ENCODE results near the gene CD300A.

The CD300A gene

DNA sequence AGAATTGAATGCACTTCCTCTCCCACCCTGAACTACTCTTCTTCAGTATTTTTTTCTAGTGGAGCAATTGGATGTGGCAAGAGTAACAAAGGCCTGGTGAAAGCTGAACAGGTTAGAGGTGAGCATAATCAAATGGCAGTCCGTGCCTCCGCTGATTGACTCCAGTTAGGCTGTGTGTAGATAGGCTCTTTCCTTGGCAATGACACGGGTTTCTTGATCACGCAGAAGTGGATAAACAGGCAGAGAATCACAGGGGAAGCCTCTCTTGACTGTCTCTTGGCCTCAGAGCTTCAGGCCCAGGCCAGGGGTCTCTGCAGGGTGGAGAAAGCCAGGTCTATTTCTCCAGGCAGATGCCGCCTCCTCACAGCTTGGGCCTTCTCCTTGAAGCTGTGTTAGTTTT is 60.6 kb downstream of the CD300A start:
- DNase-seq (ENCODE audit: low read depth), result no peak
- no peak overlapping the region for H3K4me3 ChIP-seq (ENCODE audit: control insufficient read depth, low read depth, low read length)
- TF ChIP-seq, protein P1, sequence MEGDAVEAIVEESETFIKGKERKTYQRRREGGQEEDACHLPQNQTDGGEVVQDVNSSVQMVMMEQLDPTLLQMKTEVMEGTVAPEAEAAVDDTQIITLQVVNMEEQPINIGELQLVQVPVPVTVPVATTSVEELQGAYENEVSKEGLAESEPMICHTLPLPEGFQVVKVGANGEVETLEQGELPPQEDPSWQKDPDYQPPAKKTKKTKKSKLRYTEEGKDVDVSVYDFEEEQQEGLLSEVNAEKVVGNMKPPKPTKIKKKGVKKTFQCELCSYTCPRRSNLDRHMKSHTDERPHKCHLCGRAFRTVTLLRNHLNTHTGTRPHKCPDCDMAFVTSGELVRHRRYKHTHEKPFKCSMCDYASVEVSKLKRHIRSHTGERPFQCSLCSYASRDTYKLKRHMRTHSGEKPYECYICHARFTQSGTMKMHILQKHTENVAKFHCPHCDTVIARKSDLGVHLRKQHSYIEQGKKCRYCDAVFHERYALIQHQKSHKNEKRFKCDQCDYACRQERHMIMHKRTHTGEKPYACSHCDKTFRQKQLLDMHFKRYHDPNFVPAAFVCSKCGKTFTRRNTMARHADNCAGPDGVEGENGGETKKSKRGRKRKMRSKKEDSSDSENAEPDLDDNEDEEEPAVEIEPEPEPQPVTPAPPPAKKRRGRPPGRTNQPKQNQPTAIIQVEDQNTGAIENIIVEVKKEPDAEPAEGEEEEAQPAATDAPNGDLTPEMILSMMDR (IDR thresholded peaks at IDR 0.05; ENCODE audit: control insufficient read depth, insufficient read depth, low read depth, low read length, missing control alignments), result no peak

DNA sequence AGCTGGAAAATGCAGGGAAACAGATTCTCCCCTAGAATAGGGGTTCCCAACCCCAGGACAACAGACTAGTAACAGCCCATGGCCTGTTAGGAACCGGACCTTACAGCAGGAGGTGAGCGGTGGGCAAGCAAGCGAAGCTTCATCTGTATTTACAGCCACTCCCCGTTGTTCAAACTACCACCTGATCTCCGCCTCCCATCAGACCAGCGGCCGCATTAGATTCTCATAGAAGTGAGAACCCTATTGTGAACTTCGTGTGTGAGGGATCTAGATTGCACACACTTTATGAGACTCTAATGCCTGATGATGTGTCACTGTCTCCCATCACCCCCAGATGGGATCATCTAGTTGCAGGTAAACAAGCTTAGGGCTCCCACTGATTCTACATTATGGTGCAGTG is 61.3 kb downstream of the CD300A start:
- H3K4me3 ChIP-seq (ENCODE audit: control insufficient read depth, low read depth, low read length), result no peak overlapping the region
- TF ChIP-seq, protein P1 (IDR thresholded peaks at IDR 0.05; ENCODE audit: control insufficient read depth, insufficient read depth, low read depth, low read length, missing control alignments), result no peak
- DNase-seq (ENCODE audit: low read depth), result no peak

DNA sequence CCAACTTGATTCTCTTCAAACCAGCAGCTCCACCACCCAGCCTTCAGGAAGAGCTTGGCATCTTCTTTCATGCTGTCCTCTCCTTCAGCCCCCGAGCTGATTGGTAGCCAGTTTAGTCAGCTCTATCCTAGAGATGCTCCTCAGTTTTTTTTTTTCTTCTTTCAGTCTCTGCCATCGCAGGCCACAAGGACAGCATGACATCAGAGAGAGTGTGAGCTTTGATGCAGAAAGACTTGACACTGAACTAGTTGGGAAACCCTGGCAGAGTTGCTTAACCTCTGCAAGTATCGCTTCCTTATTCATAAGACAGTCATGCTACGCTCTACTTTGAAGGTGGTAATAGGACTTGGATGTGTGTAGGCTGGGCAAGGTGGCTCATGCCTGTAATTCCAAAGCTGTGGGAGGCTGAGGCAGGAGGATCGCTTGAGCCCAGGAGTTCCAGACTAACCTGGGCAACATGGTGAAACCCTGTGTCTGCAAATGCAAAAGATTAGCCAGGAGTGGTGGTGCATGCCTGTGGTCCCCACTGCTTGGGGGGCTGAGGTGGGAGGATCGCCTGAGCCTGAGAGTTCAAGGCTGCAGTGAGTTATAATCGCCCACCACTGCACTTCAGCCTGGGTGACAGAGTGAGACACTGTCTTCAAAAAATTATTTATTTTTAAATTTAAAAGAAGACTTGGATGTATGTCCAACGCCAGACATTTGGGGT is 62.2 kb downstream of the CD300A start:
- TF ChIP-seq, protein P1 (IDR thresholded peaks at IDR 0.05; ENCODE audit: control insufficient read depth, insufficient read depth, low read depth, low read length, missing control alignments), result no peak
- no peak for DNase-seq (ENCODE audit: low read depth)
- H3K4me3 ChIP-seq (ENCODE audit: control insufficient read depth, low read depth, low read length), result no peak overlapping the region

DNA sequence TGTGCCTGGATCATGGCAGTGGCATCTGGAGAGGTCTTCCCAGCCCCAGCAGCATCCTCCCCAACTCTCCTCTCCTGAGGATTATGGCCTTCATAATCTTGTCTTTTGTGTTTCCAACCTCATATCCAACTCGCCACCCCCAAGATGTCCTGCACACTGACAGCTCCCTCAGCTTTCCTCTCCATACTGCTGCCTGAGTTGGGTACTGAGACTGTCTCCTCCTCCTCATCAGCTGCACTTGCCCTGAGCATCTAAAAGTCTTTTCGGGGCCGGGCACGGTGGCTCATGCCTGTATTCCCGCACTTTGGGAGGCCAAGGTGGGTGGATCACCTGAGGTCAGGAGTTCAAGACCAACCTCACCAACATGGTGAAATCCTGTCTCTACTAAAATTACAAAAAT is 62.8 kb downstream of the CD300A start:
- no peak overlapping the region for H3K4me3 ChIP-seq (ENCODE audit: control insufficient read depth, low read depth, low read length)
- no peak for DNase-seq (ENCODE audit: low read depth)
- TF ChIP-seq, protein P1 (IDR thresholded peaks at IDR 0.05; ENCODE audit: control insufficient read depth, insufficient read depth, low read depth, low read length, missing control alignments), result no peak

DNA sequence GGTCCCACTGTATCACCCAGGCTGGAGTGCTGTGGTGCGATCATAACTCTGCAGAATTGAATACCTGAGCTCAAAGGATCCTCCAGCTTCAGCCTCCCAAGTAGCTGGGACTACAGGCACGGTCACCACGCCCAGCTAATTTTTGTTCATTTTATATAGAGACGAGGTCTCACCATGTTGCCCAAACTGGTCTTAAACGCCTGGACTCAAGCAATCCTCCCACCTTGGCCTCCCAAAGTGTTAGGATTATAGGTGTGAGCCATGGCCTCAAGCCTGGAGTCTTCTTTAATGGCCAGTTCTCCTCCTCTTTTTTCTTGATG is 64.4 kb downstream of the CD300A start:
- no peak for DNase-seq (ENCODE audit: low read depth)
- TF ChIP-seq, protein P1 (IDR thresholded peaks at IDR 0.05; ENCODE audit: control insufficient read depth, insufficient read depth, low read depth, low read length, missing control alignments), result no peak

DNA sequence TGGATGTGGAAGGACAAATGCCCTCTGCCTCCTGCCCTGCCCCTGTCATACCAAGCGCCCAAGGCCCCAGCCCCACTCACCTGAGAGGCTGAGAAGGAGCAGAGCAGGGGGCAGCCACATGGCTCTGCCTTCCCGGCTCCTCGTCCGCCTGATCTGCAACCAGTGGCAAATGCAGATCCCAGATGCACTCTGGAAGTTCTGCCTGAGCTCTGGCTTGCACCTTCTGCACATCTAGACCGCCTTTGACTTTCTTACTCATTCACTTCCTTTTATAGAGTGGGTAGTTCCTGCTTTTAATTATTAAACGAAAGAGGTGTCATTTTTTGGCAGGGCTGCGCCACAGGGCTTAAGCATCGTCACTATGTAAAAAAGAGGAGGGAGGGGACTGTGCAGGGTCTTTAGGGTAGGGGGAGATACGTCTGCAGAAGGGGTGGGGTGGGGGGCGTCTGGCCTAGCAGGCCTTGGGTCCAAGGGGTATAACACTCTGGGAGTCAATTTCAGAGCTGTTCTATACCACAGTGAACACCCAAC is 64.9 kb downstream of the CD300A start, which contains the start of gene CD300LB:
Gene CD300LB, minus strand, starts transcription at position 245 of the 531 bp plus-strand sequence. Its CDS starts 125 bp downstream, at position 120.
- H3K4me3 ChIP-seq (ENCODE audit: control insufficient read depth, low read depth, low read length), result no peak within 1 kb of the TSS
- DNase-seq (ENCODE audit: low read depth), result no peak
- TF ChIP-seq, protein P1 (IDR thresholded peaks at IDR 0.05; ENCODE audit: control insufficient read depth, insufficient read depth, low read depth, low read length, missing control alignments), result no peak

More for the DNA sequence above, 64.4 kb downstream of the CD300A start:
- H3K4me3 ChIP-seq (ENCODE audit: control insufficient read depth, low read depth, low read length), result no peak overlapping the region

Measured in AG09309 (cell line).